Heart left ventricle (tissue), 16 donors: Measurements from ENCODE around the gene ZNRD2. TPM values are rescaled to one million over a fixed set of nuclear protein-coding genes. Genes with fewer than 3 reads are reported as not detected.
A peak's percentile ranks its signal among the peaks of the same experiment; 100 is the strongest.

Source experiments
- ATAC-seq, 4 donors: fragments of 200-7000 bp; cut with Tn5 transposase; one replicate each; pipeline ENCODE4 v1.9.1; 2020 to 2022; ENCODE audit warnings: moderate library complexity in 4 of 4, mild to moderate bottlenecking in 3 of 4, moderate number of reproducible peaks in 1 of 4
- DNase-seq, 5 donors: peaks; one replicate each; pipeline ENCODE4 v3.0.0-alpha.2; 2020
- H3K27ac ChIP-seq, 12 donors: fragments of 200-600 bp; sonication (generic) in 4 of 12; one replicate each; pipeline versions ENCODE4 v1.5.0 to v1.8.0; 2016 to 2022; ENCODE audit warnings: mild to moderate bottlenecking in 2 of 12
- H3K27me3 ChIP-seq, 9 donors: fragments of 200-600 bp; sonication (generic) in 2 of 9; one replicate each; pipeline versions ENCODE4 v1.5.1 to v1.8.0; 2016 to 2022; ENCODE audit warnings: mild to moderate bottlenecking in 3 of 9
- H3K36me3 ChIP-seq, 9 donors: fragments of 200-600 bp; sonication (generic) in 2 of 9; one replicate each; pipeline versions ENCODE4 v1.5.0 to v1.8.0; 2018 to 2022; ENCODE audit warnings: mild to moderate bottlenecking in 2 of 9
- H3K4me1 ChIP-seq, 12 donors: fragments of 200-600 bp; sonication (generic) in 4 of 12; one replicate each; pipeline versions ENCODE4 v1.5.0 to v1.8.0; 2016 to 2022; ENCODE audit warnings: mild to moderate bottlenecking in 3 of 12
- H3K4me3 ChIP-seq, 12 donors: fragments of 200-600 bp; sonication (generic) in 4 of 12; one replicate each; pipeline versions ENCODE4 v1.5.0 to v1.8.0; 2017 to 2022; ENCODE audit warnings: mild to moderate bottlenecking in 9 of 12, moderate library complexity in 4 of 12
- H3K9me3 ChIP-seq, 12 donors: fragments of 200-600 bp; sonication (generic) in 4 of 12; one replicate each; pipeline versions ENCODE4 v1.5.0 to v1.8.0; 2016 to 2022; ENCODE audit warnings: mild to moderate bottlenecking in 1 of 12
- CTCF ChIP-seq, 12 donors: fragments of 200-600 bp; sonication (generic) in 4 of 12; IDR thresholded peaks; one replicate each; pipeline versions ENCODE4 v1.5.0 to v1.8.0; 2018 to 2022; ENCODE audit warnings: antibody characterized with exemption in 12 of 12, mild to moderate bottlenecking in 5 of 12
- POLR2A ChIP-seq, 2 donors: fragments of 450-650 bp; IDR thresholded peaks; one replicate each; pipeline ENCODE4 v1.6.1; 2017; ENCODE audit warnings: antibody characterized with exemption in 2 of 2, mild to moderate bottlenecking in 2 of 2, moderate library complexity in 2 of 2
- WGBS, 4 donors: extraction: QIAGEN DNeasy Blood & Tissue Kit in 2 of 4; methylation state at CpG; one replicate each; pipeline versions ENCODE4 v1.1.5 to v1.1.7; 2013 to 2018; 5-methylcytosine and 5-hydroxymethylcytosine counted together
- intact Hi-C, 10 donors: fragments of 100-400 bp; cut with DNase I; formaldehyde crosslinking; loops; one replicate each; pipeline versions ENCODE4 v1.11.1 to v1.14.2; 2022
- polyA plus RNA-seq, 2 donors: library from polyadenylated mRNA; stranded (reverse); fragments of 200-250 nt; gene quantifications; one replicate each; pipeline ENCODE4 v1.2.3, GENCODE V29; 2013
- total RNA-seq, 9 donors: library from RNA; depleted of rRNA in 2 of 9; stranded (reverse); fragments of >200 nt in 2 of 9; fragmentation: NEBNext Ultra II Directional in 3 of 9; extraction: Animal tissue kit (Norgen Biotek cat#: 25700) in 3 of 9; gene quantifications; one replicate each; pipeline versions ENCODE4 v1.1.0 to v1.2.4, GENCODE V29; 2016 to 2023
- donor health status: ischemic (EF 13 %, LVEDD 7.1; RV severe dilation, severe dysfunction).
- donor health status: healthy with polysubstance abuse.
- donor health status: DM: no; HTN: yes; CAD: no.
- donor health status: DM: no; HTN: no; CAD: no.
- donor health status: ischemic (EF 25% LVEDD 6.9; RV normal size, moderate dysfunction).
- donor health status: ischemic (EF 25% LVEDD 5.7; RV mildly dilated, moderate dysfunction).
- donor health status: healthy.
- donor health status: DM: yes; HTN: yes; CAD: no.
- donor health status: ischemic (EF 35%, LVEDD 5.7; RV mildly dilated, moderate dysfunction).
- donor health status: nonischemic (EF 11% LVEDD 7.7; RV severe dilation, severe dysfunction).
- donor health status: DM: yes; HTN: yes; CAD: no.
- donor health status: PGD.
- donor health status: ischemic (EF 29% LVEDD 5.4; RV normal size, mild dysfunction).
- donor health status: nonischemic (EF 23%, LVEDD 6.1; RV moderate dilation, normal function).

ZNRD2 gene
- total and polyA plus RNA-seq, 11 donors: 23.2 to 101 (median 35.7) TPM

- Histone ChIP-seq H3K36me3 (peaks cover 0 to 31% (median 25%) of the 10 kb centered on the region in 9 donors), H3K4me3 (peak overlapping the region in 10 of 12 donors; percentile 27 to 85 (median 40)), H3K27ac (peak overlapping the region in 10 of 12 donors; percentile 19 to 94 (median 70)), H3K9me3 (no peaks in the 10 kb centered on the region), H3K4me1 (peaks cover 0 to 33% (median 20%) of the 10 kb centered on the region in 12 donors), H3K27me3 (no peaks in the 10 kb centered on the region)
- DNase-seq: peak in 3 of 5 donors; percentile 57 to 70 (median 67)
- TF ChIP-seq POLR2A (IDR thresholded peaks at IDR 0.05): no peak
- no peak for TF ChIP-seq CTCF (IDR thresholded peaks at IDR 0.05)
- intact Hi-C loops: loop anchor here in 1 of 10 donors (5.0 kb wide), 1 partner anchor 147 kb away; no protein-coding TSS in a partner anchor
- ATAC-seq: peak; percentile 5 to 35 (median 23)
- 33 to 40% (median 36%) methylated on average over 12 of the region's 12 CpGs for WGBS, 4 donors
Observed at GRCh38 chr11:65524014-65524740, 46.1 kb upstream of the ZNRD2 start.

- intact Hi-C loops: loop anchor here in 2 of 10 donors (5.0 kb wide), 2 partner anchors 148 to 413 kb away; partner anchors contain the start of gene TM7SF2 (in 1 of the 2)
- Histone ChIP-seq H3K27me3 (no peaks in the 10 kb centered on the region), H3K4me1 (peaks cover 0 to 36% (median 20%) of the 10 kb centered on the region in 12 donors), H3K4me3 (peak within 1 kb of the TSS; percentile 82 to 100 (median 99)), H3K9me3 (no peaks in the 10 kb centered on the region), H3K36me3 (peaks cover 0 to 39% (median 32%) of the 10 kb centered on the region in 9 donors), H3K27ac (peak within 1 kb of the TSS; percentile 69 to 97 (median 93))
- TF ChIP-seq POLR2A (IDR thresholded peaks at IDR 0.05) (peak; percentile 29 to 75), CTCF (IDR thresholded peaks at IDR 0.05) (peak in 1 of 12 donors; percentile 4)
- 1 to 3% (median 2%) methylated on average over 17 to 76 of the region's 82 CpGs for WGBS, 4 donors
- ATAC-seq: peak; percentile 65 to 94 (median 90)
- peak; percentile 83 to 93 (median 87) for DNase-seq
Observed at GRCh38 chr11:65524741-65525545, 45.3 kb upstream of the ZNRD2 start, which contains the start of gene SCYL1. Gene SCYL1, plus strand, starts transcription at chr11:65525083. Its CDS starts 71 bp downstream, at chr11:65525154.

- DNase-seq (no peak), ATAC-seq (no peak)
- intact Hi-C loops: loop anchor here in 1 of 10 donors (5.0 kb wide), 1 partner anchor 414 kb away; the partner anchor contains the start of gene TM7SF2
- H3K27me3 ChIP-seq: no peaks in the 10 kb centered on the region
- peaks cover 0 to 36% (median 20%) of the 10 kb centered on the region in 12 donors for H3K4me1 ChIP-seq
- peak overlapping the region; percentile 82 to 100 (median 99) for H3K4me3 ChIP-seq
- H3K27ac ChIP-seq: peak overlapping the region; percentile 69 to 97 (median 93)
- H3K9me3 ChIP-seq: no peaks in the 10 kb centered on the region
- peaks cover 0 to 48% (median 41%) of the 10 kb centered on the region in 9 donors for H3K36me3 ChIP-seq
- WGBS, 4 donors: 43 to 48% (median 46%) methylated on average over 29 to 31 of the region's 31 CpGs
- no peak for TF ChIP-seq POLR2A (IDR thresholded peaks at IDR 0.05)
- TF ChIP-seq CTCF (IDR thresholded peaks at IDR 0.05): no peak
Observed at GRCh38 chr11:65525546-65526480, 44.5 kb upstream of the ZNRD2 start.
